Activated T-cell treated with anti-CD3 and anti-CD28 coated beads for 4 hours (primary cell): Measurements from ENCODE around the gene UTS2R.
"Not testable (repeated sequence)": the region's sequence is repeated elsewhere in the genome, so short reads cannot be mapped to it uniquely, and the experiment has no call there.

ENCODE experiments used
- DNase-seq: peaks from one replicate; pipeline ENCODE4 v3.0.0-alpha.2; 2020

The UTS2R gene

GRCh38 chr17:82411396-82412053, 40.0 kb downstream of the UTS2R start:
- no peak for DNase-seq

- DNase-seq, result not testable (repeated sequence)
These were observed 40.5 kb downstream of the UTS2R start for GRCh38 chr17:82412081-82412480.

- DNase-seq, result no peak
These were observed 41.3 kb downstream of the UTS2R start for GRCh38 chr17:82412535-82413520.

- DNase-seq, result peak; percentile 69
These were observed 43.1 kb downstream of the UTS2R start for GRCh38 chr17:82414548-82415281.

GRCh38 chr17:82415336-82415735, 43.8 kb downstream of the UTS2R start:
- DNase-seq, result no peak

- no peak for DNase-seq
These were observed 44.2 kb downstream of the UTS2R start for GRCh38 chr17:82415786-82416185.

GRCh38 chr17:82416264-82416663, 44.7 kb downstream of the UTS2R start:
- DNase-seq, result no peak

- DNase-seq, result no peak
These were observed 45.2 kb downstream of the UTS2R start for GRCh38 chr17:82416771-82417170.

- peak; percentile 73 for DNase-seq
These were observed 46.7 kb downstream of the UTS2R start, which contains the start of the genes HEXD and OGFOD3 for GRCh38 chr17:82418001-82418986. Gene HEXD (plus strand): TSS chr17:82418347. CDS start chr17:82419800, 1,453 bp downstream. Gene OGFOD3 (minus strand): TSS chr17:82418586. CDS start chr17:82418485, 101 bp downstream.

- DNase-seq, result no peak
These were observed 48.0 kb downstream of the UTS2R start for GRCh38 chr17:82419540-82419939.

- DNase-seq, result peak; percentile 33
These were observed 52.7 kb downstream of the UTS2R start for GRCh38 chr17:82424001-82424862.

- DNase-seq, result no peak
These were observed 53.2 kb downstream of the UTS2R start for GRCh38 chr17:82424863-82425159.
